Measurements from ENCODE around the gene TSKS. TPM values are rescaled to one million over a fixed set of nuclear protein-coding genes. Genes with fewer than 3 reads are reported as not detected.

Gene TSKS
- total and polyA plus RNA-seq, 10 of the 15 experiments (the other 5 are each of a cell fraction or from before 2014, with no cell fraction given) = not detected

DNA sequence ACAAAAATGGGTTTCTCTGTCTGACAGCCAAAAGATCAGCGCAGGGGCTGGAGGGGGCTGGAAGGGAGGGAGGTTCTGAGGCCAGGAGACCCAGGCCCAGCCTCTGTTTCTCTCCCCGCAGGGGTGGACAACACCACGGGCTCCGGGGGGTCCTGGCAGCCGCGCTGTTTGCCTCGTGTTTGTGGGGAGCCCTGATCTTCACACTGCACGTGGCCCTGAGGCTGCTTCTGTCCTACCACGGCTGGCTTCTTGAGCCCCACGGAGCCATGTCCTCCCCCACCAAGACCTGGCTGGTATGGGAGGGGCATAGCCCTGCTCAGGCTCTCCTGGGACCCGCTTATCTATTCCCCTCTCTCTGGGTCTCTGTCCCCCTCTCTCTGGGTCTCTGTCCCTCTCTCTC lies 62.5 kb downstream of the TSKS start:
- BruUV-seq (replicated peaks) = no TSS peak
- Histone ChIP-seq H3K4me3 (no peak overlapping the region), H3K9ac (ENCODE audit: control insufficient read depth, insufficient read depth, low read length) (no peak overlapping the region), H4K20me1 (ENCODE audit: control insufficient read depth, insufficient read depth) (no peaks in the 10 kb centered on the region), H3K27me3 (replicated peaks in 1 of 2; ENCODE audit: control insufficient read depth in 2 of 2, insufficient read depth in 2 of 2, low read length in 1 of 2) (no peaks in the 10 kb centered on the region), H3K9me3 (replicated peaks; ENCODE audit: control insufficient read depth, insufficient read depth, low read length) (no peaks in the 10 kb centered on the region), H3K4me2 (ENCODE audit: control insufficient read depth, insufficient read depth) (no peak overlapping the region), H3K27ac (ENCODE audit: control insufficient read depth, insufficient read depth) (no peak overlapping the region), H2AFZ (ENCODE audit: control insufficient read depth, low read depth, low read length) (no peak overlapping the region), H3K36me3 (ENCODE audit: control insufficient read depth in 2 of 2, insufficient read depth in 2 of 2, low read length in 1 of 2) (no peaks in the 10 kb centered on the region), H3K4me1 (ENCODE audit: control insufficient read depth, insufficient read depth, low read length) (no peaks in the 10 kb centered on the region), H3K79me2 (ENCODE audit: control insufficient read depth, insufficient read depth, low read length) (no peaks in the 10 kb centered on the region)
- ATAC-seq (no peak), FAIRE-seq (no peak), DNase-seq (ENCODE audit: low read depth, low spot score) (no peak)
- ChIA-PET CTCF (interaction anchor here (0.6 kb wide), 1 partner anchor 613 kb away, joined by 3 read pairs; no protein-coding TSS in a partner anchor), RAD21 (ENCODE audit: unreplicated experiment) (no interaction called here), SMC1A (ENCODE audit: uncharacterized antibody, unreplicated experiment) (no interaction called here), POLR2A (no interaction called here)
- in situ Hi-C loops (cut with MboI) = no loop called here
- TF ChIP-seq, protein P1, sequence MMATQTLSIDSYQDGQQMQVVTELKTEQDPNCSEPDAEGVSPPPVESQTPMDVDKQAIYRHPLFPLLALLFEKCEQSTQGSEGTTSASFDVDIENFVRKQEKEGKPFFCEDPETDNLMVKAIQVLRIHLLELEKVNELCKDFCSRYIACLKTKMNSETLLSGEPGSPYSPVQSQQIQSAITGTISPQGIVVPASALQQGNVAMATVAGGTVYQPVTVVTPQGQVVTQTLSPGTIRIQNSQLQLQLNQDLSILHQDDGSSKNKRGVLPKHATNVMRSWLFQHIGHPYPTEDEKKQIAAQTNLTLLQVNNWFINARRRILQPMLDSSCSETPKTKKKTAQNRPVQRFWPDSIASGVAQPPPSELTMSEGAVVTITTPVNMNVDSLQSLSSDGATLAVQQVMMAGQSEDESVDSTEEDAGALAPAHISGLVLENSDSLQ (IDR thresholded peaks at IDR 0.05) = no peak
- TF ChIP-seq SMAD5 (IDR thresholded peaks at IDR 0.05; ENCODE audit: low read depth) (no peak), BACH1 (IDR thresholded peaks at IDR 0.05; ENCODE audit: borderline replicate concordance) (no peak), NBN (IDR thresholded peaks at IDR 0.05) (no peak), STAT3 (IDR thresholded peaks at IDR 0.05; ENCODE audit: low read depth, low read length) (no peak), RAD51 (IDR thresholded peaks at IDR 0.05) (no peak), POU2F2 (IDR thresholded peaks at IDR 0.05; ENCODE audit: borderline replicate concordance, low read depth, low read length) (no peak), ZNF24 (IDR thresholded peaks at IDR 0.05) (no peak), ZBED1 (IDR thresholded peaks at IDR 0.05; ENCODE audit: borderline replicate concordance) (no peak), TBL1XR1 (IDR thresholded peaks at IDR 0.05; ENCODE audit: low read depth, low read length) (no peak), ZZZ3 (IDR thresholded peaks at IDR 0.05; ENCODE audit: control insufficient read depth, insufficient read length, low read depth) (no peak), FOS (IDR thresholded peaks at IDR 0.05; ENCODE audit: borderline replicate concordance, extremely low read depth, insufficient read length) (no peak)
- TF ChIP-seq, protein P2, sequence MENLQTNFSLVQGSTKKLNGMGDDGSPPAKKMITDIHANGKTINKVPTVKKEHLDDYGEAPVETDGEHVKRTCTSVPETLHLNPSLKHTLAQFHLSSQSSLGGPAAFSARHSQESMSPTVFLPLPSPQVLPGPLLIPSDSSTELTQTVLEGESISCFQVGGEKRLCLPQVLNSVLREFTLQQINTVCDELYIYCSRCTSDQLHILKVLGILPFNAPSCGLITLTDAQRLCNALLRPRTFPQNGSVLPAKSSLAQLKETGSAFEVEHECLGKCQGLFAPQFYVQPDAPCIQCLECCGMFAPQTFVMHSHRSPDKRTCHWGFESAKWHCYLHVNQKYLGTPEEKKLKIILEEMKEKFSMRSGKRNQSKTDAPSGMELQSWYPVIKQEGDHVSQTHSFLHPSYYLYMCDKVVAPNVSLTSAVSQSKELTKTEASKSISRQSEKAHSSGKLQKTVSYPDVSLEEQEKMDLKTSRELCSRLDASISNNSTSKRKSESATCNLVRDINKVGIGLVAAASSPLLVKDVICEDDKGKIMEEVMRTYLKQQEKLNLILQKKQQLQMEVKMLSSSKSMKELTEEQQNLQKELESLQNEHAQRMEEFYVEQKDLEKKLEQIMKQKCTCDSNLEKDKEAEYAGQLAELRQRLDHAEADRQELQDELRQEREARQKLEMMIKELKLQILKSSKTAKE (IDR thresholded peaks at IDR 0.05; ENCODE audit: low read depth, poor library complexity, severe bottlenecking) = no peak
- TF ChIP-seq, protein P3, sequence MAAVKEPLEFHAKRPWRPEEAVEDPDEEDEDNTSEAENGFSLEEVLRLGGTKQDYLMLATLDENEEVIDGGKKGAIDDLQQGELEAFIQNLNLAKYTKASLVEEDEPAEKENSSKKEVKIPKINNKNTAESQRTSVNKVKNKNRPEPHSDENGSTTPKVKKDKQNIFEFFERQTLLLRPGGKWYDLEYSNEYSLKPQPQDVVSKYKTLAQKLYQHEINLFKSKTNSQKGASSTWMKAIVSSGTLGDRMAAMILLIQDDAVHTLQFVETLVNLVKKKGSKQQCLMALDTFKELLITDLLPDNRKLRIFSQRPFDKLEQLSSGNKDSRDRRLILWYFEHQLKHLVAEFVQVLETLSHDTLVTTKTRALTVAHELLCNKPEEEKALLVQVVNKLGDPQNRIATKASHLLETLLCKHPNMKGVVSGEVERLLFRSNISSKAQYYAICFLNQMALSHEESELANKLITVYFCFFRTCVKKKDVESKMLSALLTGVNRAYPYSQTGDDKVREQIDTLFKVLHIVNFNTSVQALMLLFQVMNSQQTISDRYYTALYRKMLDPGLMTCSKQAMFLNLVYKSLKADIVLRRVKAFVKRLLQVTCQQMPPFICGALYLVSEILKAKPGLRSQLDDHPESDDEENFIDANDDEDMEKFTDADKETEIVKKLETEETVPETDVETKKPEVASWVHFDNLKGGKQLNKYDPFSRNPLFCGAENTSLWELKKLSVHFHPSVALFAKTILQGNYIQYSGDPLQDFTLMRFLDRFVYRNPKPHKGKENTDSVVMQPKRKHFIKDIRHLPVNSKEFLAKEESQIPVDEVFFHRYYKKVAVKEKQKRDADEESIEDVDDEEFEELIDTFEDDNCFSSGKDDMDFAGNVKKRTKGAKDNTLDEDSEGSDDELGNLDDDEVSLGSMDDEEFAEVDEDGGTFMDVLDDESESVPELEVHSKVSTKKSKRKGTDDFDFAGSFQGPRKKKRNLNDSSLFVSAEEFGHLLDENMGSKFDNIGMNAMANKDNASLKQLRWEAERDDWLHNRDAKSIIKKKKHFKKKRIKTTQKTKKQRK (IDR thresholded peaks at IDR 0.05; ENCODE audit: low read depth, low read length) = no peak
- intact Hi-C loops (cut with micrococcal nuclease; ENCODE audit: unreplicated experiment) = no loop called here
- 35% methylated on average over 11 of the region's 11 CpGs for WGBS (ENCODE audit: insufficient coverage, insufficient replicate concordance, low lambda C conversion rate, missing lambda C conversion rate)
